Measurements from ENCODE around the gene SIX4.

SIX4 gene

DNA sequence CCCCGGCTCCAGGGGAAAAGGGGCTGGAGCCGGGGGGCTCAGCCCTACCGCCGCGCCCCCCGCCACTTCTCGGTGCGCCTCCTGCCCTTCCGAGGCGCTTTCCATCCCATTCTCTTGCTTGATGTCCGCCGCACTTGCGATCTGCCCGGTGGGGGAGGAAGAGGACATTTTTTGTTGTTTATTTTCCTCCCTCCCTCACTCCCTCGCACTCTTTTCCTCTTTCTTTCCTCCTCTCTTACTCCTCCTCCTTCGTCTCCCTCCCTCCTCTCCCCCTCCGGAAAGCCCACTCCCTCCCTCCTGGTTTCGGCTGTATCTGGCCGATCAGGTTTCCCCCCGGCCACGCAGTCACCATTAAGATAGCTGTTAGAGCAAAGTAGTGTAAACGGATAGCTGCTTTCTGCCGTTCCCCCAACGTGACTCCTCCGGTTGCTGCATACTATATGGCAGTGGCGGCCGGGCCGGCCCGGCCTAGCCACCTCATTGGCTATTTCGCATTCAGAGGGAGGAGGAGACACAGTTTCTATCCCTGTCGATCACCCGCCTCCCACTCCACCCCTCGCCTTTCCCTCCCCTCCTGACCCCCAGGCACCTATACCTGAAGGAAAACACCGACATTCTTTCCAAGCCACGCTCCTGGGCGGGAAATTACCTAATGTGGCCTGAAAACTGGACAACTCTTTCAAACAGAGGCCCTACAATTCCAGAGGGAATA is at the start of gene SIX4:
SIX4 (minus strand) TSS at position 445 of the 712 bp plus-strand sequence; CDS start at position 168, 277 bp downstream.
- H3K4me3 Mint-ChIP-seq, result peak within 1 kb of the TSS; percentile 82
- no peak for DNase-seq (ENCODE audit: low spot score in 2 of 2)
- H3K36me3 Mint-ChIP-seq (ENCODE audit: insufficient read depth), result peaks cover 9% of the 10 kb centered on the region
- H3K4me1 Mint-ChIP-seq, result peaks cover 16% of the 10 kb centered on the region
- no peaks in the 10 kb centered on the region for H3K9me3 Mint-ChIP-seq
- H3K27ac Mint-ChIP-seq (ENCODE audit: low read depth), result no peak within 1 kb of the TSS
- H3K27me3 Mint-ChIP-seq, result peaks cover 94% of the 10 kb centered on the region
- no peak for ATAC-seq (replicated peaks; ENCODE audit: extremely low read depth, poor library complexity, severe bottlenecking)

DNA sequence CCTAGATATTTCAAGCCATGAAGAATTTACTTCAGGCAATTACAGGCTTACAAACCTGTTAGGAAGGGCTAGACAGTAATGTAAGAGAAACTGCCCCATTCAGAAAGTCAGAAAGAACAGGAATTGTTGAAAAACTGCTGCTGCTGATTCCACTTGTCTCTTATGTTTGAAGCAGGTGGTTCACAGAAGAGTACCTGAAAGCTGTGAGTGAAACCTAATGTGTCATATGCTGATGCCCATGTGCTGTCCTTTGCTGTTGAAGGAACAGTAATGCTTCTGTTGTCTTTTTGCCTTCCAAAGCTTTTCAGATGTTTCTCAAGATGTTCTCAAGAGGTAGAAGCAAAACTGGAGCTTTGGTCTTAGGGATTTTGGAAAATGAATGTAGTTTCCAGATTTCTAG is 49.4 kb upstream of the SIX4 start:
- H3K4me3 Mint-ChIP-seq, result no peak overlapping the region
- no peaks in the 10 kb centered on the region for H3K27me3 Mint-ChIP-seq
- no peak overlapping the region for H3K27ac Mint-ChIP-seq (ENCODE audit: low read depth)
- no peak for DNase-seq (ENCODE audit: low spot score in 2 of 2)
- peaks cover 12% of the 10 kb centered on the region for H3K4me1 Mint-ChIP-seq
- H3K36me3 Mint-ChIP-seq (ENCODE audit: insufficient read depth), result peaks cover 2% of the 10 kb centered on the region
- H3K9me3 Mint-ChIP-seq, result no peaks in the 10 kb centered on the region
- no peak for ATAC-seq (replicated peaks; ENCODE audit: extremely low read depth, poor library complexity, severe bottlenecking)

DNA sequence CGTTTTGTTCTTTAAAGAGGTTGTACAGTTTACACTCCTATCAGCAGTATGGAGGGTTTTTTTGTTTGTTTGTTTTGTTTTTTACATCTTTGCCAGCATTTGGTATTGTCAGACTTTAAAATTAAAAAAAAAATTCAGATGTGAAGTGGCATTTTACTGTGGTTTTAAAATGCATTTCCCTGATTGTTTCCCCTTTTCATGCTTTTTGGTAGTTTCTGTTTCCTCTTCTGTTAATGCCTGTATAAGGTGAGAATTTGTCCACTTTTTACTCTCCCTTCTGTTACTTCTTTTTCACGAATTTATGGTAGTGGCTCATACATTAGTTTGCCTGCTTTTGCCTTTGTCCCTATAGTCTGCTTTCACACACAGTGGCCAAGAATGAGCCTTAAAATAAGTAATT is 47.0 kb upstream of the SIX4 start:
- Mint-ChIP-seq H3K4me3 (no peak overlapping the region), H3K36me3 (ENCODE audit: insufficient read depth) (peaks cover 2% of the 10 kb centered on the region), H3K4me1 (peaks cover 16% of the 10 kb centered on the region), H3K9me3 (no peaks in the 10 kb centered on the region), H3K27ac (ENCODE audit: low read depth) (no peak overlapping the region), H3K27me3 (no peaks in the 10 kb centered on the region)
- ATAC-seq (replicated peaks; ENCODE audit: extremely low read depth, poor library complexity, severe bottlenecking) (no peak), DNase-seq (ENCODE audit: low spot score in 2 of 2) (no peak)

DNA sequence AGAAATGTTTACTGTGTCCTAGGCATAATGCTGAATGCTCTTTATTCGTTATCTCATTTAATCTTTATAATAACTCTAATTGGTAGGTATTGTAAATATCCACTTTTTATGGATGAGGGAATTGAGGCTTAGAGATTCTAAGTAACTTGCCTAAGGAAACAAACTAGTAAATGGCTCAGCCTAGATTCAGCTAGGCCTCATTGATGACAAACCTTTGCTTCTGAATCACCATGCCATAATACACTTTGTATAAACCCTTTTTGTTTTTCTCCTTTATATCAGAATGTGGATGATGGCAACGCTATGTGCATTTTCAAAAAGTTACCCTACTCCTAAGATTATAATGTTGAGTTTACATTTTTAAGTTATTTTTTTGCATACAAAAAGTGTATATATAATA is 44.5 kb upstream of the SIX4 start:
- no peak overlapping the region for H3K27ac Mint-ChIP-seq (ENCODE audit: low read depth)
- H3K9me3 Mint-ChIP-seq, result no peaks in the 10 kb centered on the region
- H3K36me3 Mint-ChIP-seq (ENCODE audit: insufficient read depth), result peaks cover 2% of the 10 kb centered on the region
- peaks cover 16% of the 10 kb centered on the region for H3K4me1 Mint-ChIP-seq
- H3K4me3 Mint-ChIP-seq, result no peak overlapping the region
- no peak for ATAC-seq (replicated peaks; ENCODE audit: extremely low read depth, poor library complexity, severe bottlenecking)
- no peak for DNase-seq (ENCODE audit: low spot score in 2 of 2)
- no peaks in the 10 kb centered on the region for H3K27me3 Mint-ChIP-seq

DNA sequence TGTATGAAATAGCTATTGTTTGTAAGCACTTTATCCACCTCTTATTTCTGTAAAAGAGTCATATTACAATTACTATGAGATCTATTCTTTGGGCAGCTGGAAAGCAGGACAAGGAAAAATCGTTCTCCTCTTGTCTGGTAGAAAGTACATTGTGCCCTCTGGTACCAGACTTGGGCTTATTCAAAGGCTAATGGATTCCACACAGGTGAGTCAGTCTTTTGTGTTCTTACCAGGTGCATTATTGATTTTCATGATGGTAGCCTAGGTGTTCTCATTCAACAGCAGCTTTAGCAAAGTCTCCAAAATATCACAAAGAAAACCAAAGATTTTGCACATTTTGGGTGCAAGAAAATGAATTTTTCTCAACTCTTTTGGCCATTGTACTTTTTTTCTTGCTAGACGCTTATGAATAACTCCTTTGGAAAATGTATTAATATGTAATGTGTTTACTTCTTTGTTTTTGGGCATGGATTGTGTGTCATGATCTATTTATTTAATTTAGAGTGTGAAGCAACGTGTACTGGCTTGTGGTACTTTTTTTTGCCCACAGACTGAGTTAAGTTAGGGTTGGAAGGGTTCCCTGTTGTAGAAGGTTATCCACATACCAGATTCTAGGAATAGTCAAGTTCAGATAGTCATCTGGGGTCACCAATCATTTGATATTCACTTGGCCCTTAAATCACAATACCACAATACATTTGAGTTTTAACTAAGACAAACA is 36.7 kb upstream of the SIX4 start:
- peaks cover 4% of the 10 kb centered on the region for H3K36me3 Mint-ChIP-seq (ENCODE audit: insufficient read depth)
- no peak for ATAC-seq (replicated peaks; ENCODE audit: extremely low read depth, poor library complexity, severe bottlenecking)
- H3K27me3 Mint-ChIP-seq, result no peaks in the 10 kb centered on the region
- H3K9me3 Mint-ChIP-seq, result no peaks in the 10 kb centered on the region
- peaks cover 19% of the 10 kb centered on the region for H3K4me1 Mint-ChIP-seq
- DNase-seq (ENCODE audit: low spot score in 2 of 2), result no peak
- H3K4me3 Mint-ChIP-seq, result no peak overlapping the region
- H3K27ac Mint-ChIP-seq (ENCODE audit: low read depth), result no peak overlapping the region

DNA sequence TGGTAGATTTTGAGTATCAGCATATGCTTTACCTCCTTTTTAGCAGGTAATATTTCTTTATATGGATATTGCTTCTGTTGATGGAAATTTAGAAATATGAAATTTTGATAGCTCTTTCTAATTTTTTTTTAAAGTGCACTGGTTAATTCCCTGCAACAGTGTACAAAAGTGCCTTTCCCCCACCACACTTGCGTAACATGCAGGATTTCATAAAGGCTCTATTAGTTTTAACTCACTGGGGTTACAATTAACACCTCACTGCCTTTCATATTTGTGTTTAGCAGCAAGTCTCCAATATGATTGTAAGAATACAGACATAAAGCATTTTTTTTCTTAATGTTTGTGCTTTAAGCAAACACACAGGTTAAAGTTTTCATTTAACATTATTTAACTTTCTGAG is 36.1 kb upstream of the SIX4 start:
- H3K27ac Mint-ChIP-seq (ENCODE audit: low read depth), result no peak overlapping the region
- ATAC-seq (replicated peaks; ENCODE audit: extremely low read depth, poor library complexity, severe bottlenecking) (no peak), DNase-seq (ENCODE audit: low spot score in 2 of 2) (no peak)
- H3K36me3 Mint-ChIP-seq (ENCODE audit: insufficient read depth), result peaks cover 4% of the 10 kb centered on the region
- no peaks in the 10 kb centered on the region for H3K27me3 Mint-ChIP-seq
- H3K4me1 Mint-ChIP-seq, result peaks cover 19% of the 10 kb centered on the region
- no peak overlapping the region for H3K4me3 Mint-ChIP-seq
- H3K9me3 Mint-ChIP-seq, result no peaks in the 10 kb centered on the region

DNA sequence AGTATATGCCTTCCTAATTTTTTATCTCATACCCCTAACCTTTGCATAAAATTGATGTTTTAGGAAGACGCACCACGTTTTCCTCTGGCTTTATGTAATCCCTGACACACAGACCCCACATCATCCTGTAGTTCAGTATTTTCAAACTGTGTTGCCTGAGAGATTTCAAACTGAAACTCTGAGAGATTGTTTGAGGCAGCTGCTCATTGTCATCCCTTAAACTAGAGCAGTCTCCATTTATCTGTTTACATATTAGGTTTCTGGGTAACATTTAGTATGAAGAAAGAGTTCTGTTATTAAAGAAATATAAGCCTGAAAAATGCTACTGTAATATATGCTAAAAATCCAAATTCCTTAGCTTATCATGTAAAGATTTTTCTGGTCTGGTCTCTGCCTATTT is 34.7 kb upstream of the SIX4 start:
- Mint-ChIP-seq H3K36me3 (ENCODE audit: insufficient read depth) (peaks cover 6% of the 10 kb centered on the region), H3K4me1 (peaks cover 21% of the 10 kb centered on the region), H3K4me3 (peak overlapping the region; percentile 45), H3K27me3 (no peaks in the 10 kb centered on the region), H3K27ac (ENCODE audit: low read depth) (no peak overlapping the region), H3K9me3 (no peaks in the 10 kb centered on the region)
- no peak for DNase-seq (ENCODE audit: low spot score in 2 of 2)
- ATAC-seq (replicated peaks; ENCODE audit: extremely low read depth, poor library complexity, severe bottlenecking), result no peak

DNA sequence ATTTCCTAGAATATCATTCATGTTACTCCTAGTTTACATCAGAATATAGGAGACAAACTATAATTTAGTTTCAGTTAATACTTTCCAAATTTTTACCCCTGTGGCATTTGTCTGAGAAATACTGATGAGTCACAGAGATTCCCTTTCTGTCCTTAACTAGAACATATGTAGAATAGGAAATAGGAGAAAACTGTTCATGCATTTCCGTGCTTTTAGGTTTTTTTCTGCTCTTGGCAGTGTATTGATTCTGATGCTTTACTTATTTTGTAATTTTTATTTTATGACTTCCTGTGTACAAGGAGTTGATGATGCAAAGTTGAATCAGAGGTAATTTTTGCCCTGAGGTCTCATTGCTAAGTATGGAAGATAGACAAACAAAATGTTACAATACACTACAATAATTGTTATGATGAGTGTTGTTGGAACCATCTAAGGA is 33.4 kb upstream of the SIX4 start:
- H3K27ac Mint-ChIP-seq (ENCODE audit: low read depth), result no peak overlapping the region
- ATAC-seq (replicated peaks; ENCODE audit: extremely low read depth, poor library complexity, severe bottlenecking), result no peak
- no peak for DNase-seq (ENCODE audit: low spot score in 2 of 2)
- H3K4me3 Mint-ChIP-seq, result no peak overlapping the region
- H3K4me1 Mint-ChIP-seq, result peaks cover 32% of the 10 kb centered on the region
- peaks cover 13% of the 10 kb centered on the region for H3K36me3 Mint-ChIP-seq (ENCODE audit: insufficient read depth)
- H3K9me3 Mint-ChIP-seq, result no peaks in the 10 kb centered on the region
- no peaks in the 10 kb centered on the region for H3K27me3 Mint-ChIP-seq

DNA sequence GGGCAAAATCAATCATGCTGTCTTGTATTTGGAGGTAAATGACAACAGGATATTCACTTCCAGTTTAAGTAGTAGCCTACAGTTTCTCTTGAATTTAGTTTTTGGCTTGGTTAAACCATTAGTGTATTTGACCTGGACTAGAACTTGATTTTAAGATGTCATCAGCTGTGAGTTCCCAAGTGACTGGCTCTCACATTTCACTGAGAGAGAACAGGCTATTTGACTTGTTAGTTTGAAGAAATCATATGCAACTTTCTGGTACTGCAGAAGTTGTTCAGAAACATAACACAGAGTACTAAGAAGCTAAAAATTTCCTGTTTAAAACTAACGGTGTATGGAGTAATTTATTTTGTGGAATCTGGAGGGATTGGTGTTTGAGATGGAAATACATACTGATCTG is 32.7 kb upstream of the SIX4 start:
- no peak overlapping the region for H3K4me3 Mint-ChIP-seq
- H3K27ac Mint-ChIP-seq (ENCODE audit: low read depth), result no peak overlapping the region
- no peaks in the 10 kb centered on the region for H3K27me3 Mint-ChIP-seq
- H3K9me3 Mint-ChIP-seq, result no peaks in the 10 kb centered on the region
- no peak for ATAC-seq (replicated peaks; ENCODE audit: extremely low read depth, poor library complexity, severe bottlenecking)
- peaks cover 13% of the 10 kb centered on the region for H3K36me3 Mint-ChIP-seq (ENCODE audit: insufficient read depth)
- peaks cover 32% of the 10 kb centered on the region for H3K4me1 Mint-ChIP-seq
- DNase-seq (ENCODE audit: low spot score in 2 of 2), result no peak

DNA sequence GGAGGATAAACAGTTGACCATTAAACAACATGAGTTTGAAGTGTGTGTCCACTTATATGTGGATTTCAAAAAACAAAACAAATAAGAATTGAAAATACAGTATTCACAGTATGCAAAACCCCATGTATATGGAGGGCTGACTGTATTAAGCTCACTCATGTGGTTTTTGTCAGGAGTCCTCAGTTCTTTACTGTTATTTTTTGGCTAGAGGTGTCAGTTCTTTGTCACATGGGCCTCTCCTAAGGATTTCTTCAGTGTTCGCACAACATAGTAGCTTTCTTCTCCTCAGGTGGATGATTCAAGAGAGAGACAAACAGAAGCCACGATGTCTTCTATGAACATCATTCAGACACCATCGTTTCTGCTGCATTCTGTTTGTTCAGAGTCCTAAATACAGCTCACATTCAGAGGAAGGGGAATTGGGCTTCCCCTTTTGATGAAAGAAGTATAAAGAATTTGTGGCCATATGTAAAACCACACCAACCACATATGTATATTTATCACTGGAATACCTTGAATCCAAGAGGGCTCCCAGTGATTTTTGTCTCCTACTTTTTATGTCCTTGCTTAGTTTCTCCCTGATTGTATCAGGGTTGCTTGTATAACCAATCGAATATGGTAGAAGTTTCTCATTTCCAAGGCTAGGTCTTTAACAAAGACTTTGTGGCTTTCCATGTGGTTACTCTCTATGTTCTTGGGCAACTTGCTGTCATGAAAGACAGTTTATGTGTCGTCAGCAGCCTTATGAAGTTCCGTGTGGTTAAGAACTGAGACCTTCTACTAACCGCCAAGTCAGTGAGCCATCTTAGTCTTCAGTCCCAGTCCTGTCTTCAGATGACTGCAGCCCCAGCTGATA is 29.3 kb upstream of the SIX4 start:
- Mint-ChIP-seq H3K27ac (ENCODE audit: low read depth) (peak overlapping the region; percentile 61), H3K27me3 (no peaks in the 10 kb centered on the region), H3K4me3 (peak overlapping the region; percentile 43), H3K9me3 (no peaks in the 10 kb centered on the region), H3K4me1 (peaks cover 22% of the 10 kb centered on the region), H3K36me3 (ENCODE audit: insufficient read depth) (peaks cover 11% of the 10 kb centered on the region)
- peak in 1 of 2 donors; percentile 59 for DNase-seq (ENCODE audit: low spot score in 2 of 2)
- ATAC-seq (replicated peaks; ENCODE audit: extremely low read depth, poor library complexity, severe bottlenecking), result peak; percentile 97

DNA sequence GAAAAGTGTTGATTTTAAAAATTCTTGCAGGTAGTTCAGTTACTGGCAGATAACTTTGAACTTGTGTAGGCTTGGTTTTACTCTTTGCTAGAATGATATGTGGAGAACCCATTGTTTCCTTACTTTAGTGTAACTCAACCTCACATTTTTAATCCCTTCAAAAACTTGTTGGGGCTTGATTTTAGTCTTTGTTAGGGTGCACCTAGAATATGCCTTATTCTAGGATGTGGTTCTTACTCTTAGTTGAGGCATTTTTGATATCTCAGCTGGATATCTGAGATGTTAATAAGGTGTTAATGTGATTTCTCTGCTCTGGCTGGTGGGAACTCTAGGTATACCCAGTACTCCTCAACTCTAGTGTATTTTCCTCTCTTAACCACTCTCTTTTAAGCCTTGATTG is 20.4 kb upstream of the SIX4 start:
- no peaks in the 10 kb centered on the region for H3K9me3 Mint-ChIP-seq
- no peak overlapping the region for H3K27ac Mint-ChIP-seq (ENCODE audit: low read depth)

DNA sequence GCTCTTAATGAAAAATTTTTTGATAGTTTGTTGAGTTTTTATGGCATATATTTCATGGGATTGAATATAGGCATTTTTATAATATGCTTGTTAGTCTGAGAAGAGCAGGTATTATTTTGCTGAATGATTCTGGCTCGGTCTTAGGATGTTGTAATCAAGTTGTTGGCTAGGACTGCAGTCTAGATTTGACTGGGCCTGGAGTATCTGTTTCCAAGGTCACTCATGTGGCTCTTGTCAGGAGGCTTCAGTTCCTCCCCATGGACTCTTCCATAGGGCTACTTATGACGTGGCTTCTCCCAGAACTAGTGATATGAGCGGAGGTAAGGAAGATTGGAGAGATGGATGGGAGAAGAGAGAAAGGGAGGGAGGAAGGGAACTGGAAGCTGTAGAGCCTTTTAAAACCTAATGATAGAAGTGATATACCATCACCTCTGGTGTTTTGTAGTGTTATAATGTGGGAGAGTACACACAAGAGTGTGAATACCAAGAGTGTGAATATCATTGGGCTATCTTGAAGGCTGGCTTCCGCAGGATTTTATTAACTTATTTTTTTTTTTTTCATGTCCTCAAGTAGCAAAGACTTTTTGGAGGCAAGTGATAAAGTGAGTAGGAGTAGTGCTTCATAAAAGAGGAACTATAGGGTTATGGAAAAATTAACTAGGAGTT is 14.8 kb upstream of the SIX4 start:
- no peak overlapping the region for H3K27ac Mint-ChIP-seq (ENCODE audit: low read depth)
- ATAC-seq (replicated peaks; ENCODE audit: extremely low read depth, poor library complexity, severe bottlenecking) (no peak), DNase-seq (ENCODE audit: low spot score in 2 of 2) (no peak)
- H3K4me1 Mint-ChIP-seq, result peaks cover 33% of the 10 kb centered on the region
- H3K4me3 Mint-ChIP-seq, result no peak overlapping the region
- H3K36me3 Mint-ChIP-seq (ENCODE audit: insufficient read depth), result peaks cover 10% of the 10 kb centered on the region
- no peaks in the 10 kb centered on the region for H3K9me3 Mint-ChIP-seq
- no peaks in the 10 kb centered on the region for H3K27me3 Mint-ChIP-seq

More for the DNA sequence above, 20.4 kb upstream of the SIX4 start:
- H3K4me3 Mint-ChIP-seq, result no peak overlapping the region
- H3K4me1 Mint-ChIP-seq, result peaks cover 20% of the 10 kb centered on the region
- no peak for DNase-seq (ENCODE audit: low spot score in 2 of 2)
- no peak for ATAC-seq (replicated peaks; ENCODE audit: extremely low read depth, poor library complexity, severe bottlenecking)
- H3K36me3 Mint-ChIP-seq (ENCODE audit: insufficient read depth), result peaks cover 5% of the 10 kb centered on the region
- no peaks in the 10 kb centered on the region for H3K27me3 Mint-ChIP-seq

Measured in central memory CD8-positive, alpha-beta T cell (primary cell).